Stimulated activated CD4-positive, alpha-beta T cell treated with anti-CD3 and anti-CD28 coated beads, Interleukin-1b, Interleukin-23, amount 100 ng/mL, for 48 hours (primary cell): ENCODE measurements around the gene MPC1L.

Source experiments
- DNase-seq: peaks from one replicate; pipeline ENCODE4 v3.0.0-alpha.2; 2020

Gene MPC1L

GRCh38 chrX:40632199-40632598 is 9.0 kb downstream of the MPC1L start:
- no peak for DNase-seq

- no peak for DNase-seq
Observed at GRCh38 chrX:40637687-40638086, 14.5 kb downstream of the MPC1L start.

- DNase-seq = no peak
Observed at GRCh38 chrX:40644176-40644575, 20.9 kb downstream of the MPC1L start.

- peak; percentile 25 for DNase-seq
Observed at GRCh38 chrX:40644821-40645358, 21.7 kb downstream of the MPC1L start.

GRCh38 chrX:40646489-40647306 is 23.5 kb downstream of the MPC1L start:
- DNase-seq = peak; percentile 16

GRCh38 chrX:40647307-40648197 is 24.3 kb downstream of the MPC1L start, which contains the start of gene CXorf38:
CXorf38 (minus strand) TSS chrX:40647561; CDS start chrX:40647520, 41 bp downstream.
- peak; percentile 91 for DNase-seq

- DNase-seq = peak; percentile 55
Observed at GRCh38 chrX:40651620-40652223, 28.5 kb downstream of the MPC1L start.

GRCh38 chrX:40652664-40653063 is 29.4 kb downstream of the MPC1L start:
- DNase-seq = no peak

GRCh38 chrX:40653535-40653934 is 30.3 kb downstream of the MPC1L start:
- no peak for DNase-seq

- DNase-seq = no peak
Observed at GRCh38 chrX:40660381-40660780, 37.2 kb downstream of the MPC1L start.

GRCh38 chrX:40661489-40661888 is 38.3 kb downstream of the MPC1L start:
- DNase-seq = no peak

GRCh38 chrX:40663078-40663740 is 40.0 kb downstream of the MPC1L start:
- DNase-seq = no peak

- no peak for DNase-seq
Observed at GRCh38 chrX:40663880-40664630, 40.8 kb downstream of the MPC1L start.

GRCh38 chrX:40671126-40671525 is 47.9 kb downstream of the MPC1L start:
- DNase-seq = no peak
